ENCODE measurements around the gene NYNRIN.
A peak's percentile ranks its signal among the peaks of the same experiment; 100 is the strongest.
"Not testable (repeated sequence)": the region's sequence is repeated elsewhere in the genome, so short reads cannot be mapped to it uniquely, and the experiment has no call there.

NYNRIN gene

DNA sequence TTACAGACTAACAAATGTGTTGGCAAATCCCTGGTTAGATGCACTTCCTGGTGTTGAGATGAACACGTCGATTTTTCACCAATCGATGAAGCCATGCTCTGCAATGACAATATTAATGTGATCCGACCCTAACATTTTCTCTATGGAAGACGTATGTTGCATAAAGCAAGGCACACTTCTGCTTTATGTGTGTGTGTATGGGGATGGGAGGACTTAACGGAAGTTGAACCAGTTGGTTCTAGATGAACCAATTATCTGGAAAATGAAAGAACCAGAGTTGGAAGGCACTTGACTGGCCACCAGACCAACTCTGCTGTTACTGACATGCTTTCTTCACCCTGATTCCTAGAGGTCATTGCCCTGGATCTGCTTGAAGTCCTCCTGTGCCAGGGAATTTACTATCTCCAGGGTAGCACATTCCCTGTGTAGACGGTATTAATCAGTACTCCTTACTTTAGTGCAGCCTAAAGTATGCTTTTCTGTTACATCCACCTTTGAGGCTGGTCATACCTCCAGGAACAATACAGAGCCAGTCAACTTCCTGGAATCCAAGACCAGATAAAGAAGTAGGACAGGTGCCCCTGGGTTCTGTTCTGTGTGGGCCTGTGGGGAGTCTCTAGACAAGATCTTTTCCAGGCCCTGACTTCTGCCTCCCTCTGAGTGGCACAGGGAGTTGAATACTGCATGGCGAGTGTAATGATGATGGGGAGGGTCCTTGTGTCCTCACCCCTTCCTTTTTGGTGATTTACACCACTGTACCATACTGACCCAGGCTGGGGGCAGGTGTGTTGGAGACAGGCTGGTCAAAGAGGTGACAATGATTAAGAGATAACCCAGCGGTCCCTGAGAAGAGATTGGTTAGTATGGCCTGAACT is 39.7 kb downstream of the NYNRIN start:
- H3K27ac ChIP-seq (ENCODE audit: low read length): no peak overlapping the region
- H3K27me3 ChIP-seq (ENCODE audit: low read depth, low read length): no peaks in the 10 kb centered on the region
- no peak overlapping the region for H3K4me3 ChIP-seq (ENCODE audit: low read depth in 1 of 2, low read length in 2 of 2)
- H3K9me3 ChIP-seq (ENCODE audit: control insufficient read depth in 1 of 2, low read length in 2 of 2): no peaks in the 10 kb centered on the region
- H3K36me3 ChIP-seq (ENCODE audit: control insufficient read depth in 1 of 2, insufficient read depth in 2 of 2, low read length in 2 of 2): peaks cover 54 to 68% of the 10 kb centered on the region in 2 donors
- H3K4me1 ChIP-seq (ENCODE audit: control insufficient read depth in 1 of 2, insufficient read depth in 2 of 2, low read length in 2 of 2): peaks cover 8 to 48% of the 10 kb centered on the region in 2 donors

DNA sequence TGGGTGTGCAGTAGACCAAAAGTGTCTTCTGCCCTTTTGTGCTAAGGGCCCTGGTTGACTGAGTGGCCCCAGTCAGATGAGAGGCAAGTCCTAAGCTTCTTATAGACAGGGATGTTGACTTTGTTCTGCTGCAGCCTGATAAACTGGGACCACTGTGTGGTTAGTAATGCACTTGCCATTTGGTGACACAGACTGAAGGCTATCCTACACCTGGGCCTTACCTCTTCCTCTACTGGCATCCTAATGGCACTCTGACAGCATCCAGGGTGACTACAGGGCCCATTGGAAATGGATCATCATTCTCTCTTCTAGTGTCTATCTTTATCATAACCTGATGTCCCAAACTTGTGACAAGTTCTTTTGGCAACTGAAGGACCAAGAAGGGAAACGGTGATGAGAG is 40.5 kb downstream of the NYNRIN start:
- Histone ChIP-seq H3K4me3 (ENCODE audit: low read depth in 1 of 2, low read length in 2 of 2) (no peak overlapping the region), H3K27ac (ENCODE audit: low read length) (no peak overlapping the region), H3K9me3 (ENCODE audit: control insufficient read depth in 1 of 2, low read length in 2 of 2) (no peaks in the 10 kb centered on the region), H3K27me3 (ENCODE audit: low read depth, low read length) (no peaks in the 10 kb centered on the region), H3K36me3 (ENCODE audit: control insufficient read depth in 1 of 2, insufficient read depth in 2 of 2, low read length in 2 of 2) (peaks cover 49 to 61% of the 10 kb centered on the region in 2 donors), H3K4me1 (ENCODE audit: control insufficient read depth in 1 of 2, insufficient read depth in 2 of 2, low read length in 2 of 2) (peaks cover 8 to 50% of the 10 kb centered on the region in 2 donors)

GRCh38 chr14:24439830-24440605 is 41.2 kb downstream of the NYNRIN start:
- no peak overlapping the region for H3K27ac ChIP-seq (ENCODE audit: low read length)
- H3K9me3 ChIP-seq (ENCODE audit: control insufficient read depth in 1 of 2, low read length in 2 of 2): no peaks in the 10 kb centered on the region
- peaks cover 49 to 55% of the 10 kb centered on the region in 2 donors for H3K36me3 ChIP-seq (ENCODE audit: control insufficient read depth in 1 of 2, insufficient read depth in 2 of 2, low read length in 2 of 2)
- H3K4me1 ChIP-seq (ENCODE audit: control insufficient read depth in 1 of 2, insufficient read depth in 2 of 2, low read length in 2 of 2): peaks cover 8 to 50% of the 10 kb centered on the region in 2 donors
- H3K4me3 ChIP-seq (ENCODE audit: low read depth in 1 of 2, low read length in 2 of 2): no peak overlapping the region
- no peaks in the 10 kb centered on the region for H3K27me3 ChIP-seq (ENCODE audit: low read depth, low read length)

- H3K27ac ChIP-seq (ENCODE audit: low read length): peak overlapping the region; percentile 99
These were observed 42.0 kb downstream of the NYNRIN start for GRCh38 chr14:24440606-24441399.

DNA sequence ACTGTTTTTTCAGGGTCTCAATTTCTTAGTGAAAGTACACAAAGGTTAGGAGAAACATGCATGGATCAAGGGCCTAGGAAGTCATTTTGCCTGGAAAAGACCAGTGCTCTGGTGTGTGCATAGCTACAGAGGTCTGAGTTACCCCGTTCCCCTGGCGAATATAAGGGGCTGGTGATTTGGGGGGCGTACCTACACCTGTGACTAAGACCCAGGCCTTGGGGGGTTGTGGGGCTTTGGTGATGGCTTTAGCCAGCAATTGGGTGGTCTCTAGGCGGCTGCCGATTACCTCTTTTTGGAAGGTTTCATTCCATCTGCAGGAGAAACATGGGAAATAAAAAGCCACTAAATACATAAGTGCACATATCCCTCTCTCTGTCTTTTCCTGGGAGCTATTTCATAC is 42.7 kb downstream of the NYNRIN start:
- Histone ChIP-seq H3K4me1 (ENCODE audit: control insufficient read depth in 1 of 2, insufficient read depth in 2 of 2, low read length in 2 of 2) (peaks cover 8 to 43% of the 10 kb centered on the region in 2 donors), H3K27ac (ENCODE audit: low read length) (peak overlapping the region; percentile 99), H3K36me3 (ENCODE audit: control insufficient read depth in 1 of 2, insufficient read depth in 2 of 2, low read length in 2 of 2) (peaks cover 37 to 47% of the 10 kb centered on the region in 2 donors), H3K9me3 (ENCODE audit: control insufficient read depth in 1 of 2, low read length in 2 of 2) (no peaks in the 10 kb centered on the region), H3K4me3 (ENCODE audit: low read depth in 1 of 2, low read length in 2 of 2) (peak overlapping the region; percentile 71 to 88), H3K27me3 (ENCODE audit: low read depth, low read length) (no peaks in the 10 kb centered on the region)

More at GRCh38 chr14:24440606-24441399, 42.0 kb downstream of the NYNRIN start:
- peaks cover 44 to 54% of the 10 kb centered on the region in 2 donors for H3K36me3 ChIP-seq (ENCODE audit: control insufficient read depth in 1 of 2, insufficient read depth in 2 of 2, low read length in 2 of 2)
- H3K9me3 ChIP-seq (ENCODE audit: control insufficient read depth in 1 of 2, low read length in 2 of 2): no peaks in the 10 kb centered on the region
- H3K4me1 ChIP-seq (ENCODE audit: control insufficient read depth in 1 of 2, insufficient read depth in 2 of 2, low read length in 2 of 2): peaks cover 8 to 50% of the 10 kb centered on the region in 2 donors
- no peaks in the 10 kb centered on the region for H3K27me3 ChIP-seq (ENCODE audit: low read depth, low read length)
- no peak overlapping the region for H3K4me3 ChIP-seq (ENCODE audit: low read depth in 1 of 2, low read length in 2 of 2)

- H3K27me3 ChIP-seq (ENCODE audit: low read depth, low read length): no peaks in the 10 kb centered on the region
- H3K36me3 ChIP-seq (ENCODE audit: control insufficient read depth in 1 of 2, insufficient read depth in 2 of 2, low read length in 2 of 2): peaks cover 33 to 43% of the 10 kb centered on the region in 2 donors
- H3K27ac ChIP-seq (ENCODE audit: low read length): peak overlapping the region; percentile 99
- H3K4me3 ChIP-seq (ENCODE audit: low read depth in 1 of 2, low read length in 2 of 2): peak overlapping the region; percentile 71 to 88
- no peaks in the 10 kb centered on the region for H3K9me3 ChIP-seq (ENCODE audit: control insufficient read depth in 1 of 2, low read length in 2 of 2)
- H3K4me1 ChIP-seq (ENCODE audit: control insufficient read depth in 1 of 2, insufficient read depth in 2 of 2, low read length in 2 of 2): peaks cover 8 to 39% of the 10 kb centered on the region in 2 donors
These were observed 43.1 kb downstream of the NYNRIN start for GRCh38 chr14:24441904-24442239.

- Histone ChIP-seq H3K4me1 (ENCODE audit: control insufficient read depth in 1 of 2, insufficient read depth in 2 of 2, low read length in 2 of 2) (peaks cover 8 to 33% of the 10 kb centered on the region in 2 donors), H3K27me3 (ENCODE audit: low read depth, low read length) (no peaks in the 10 kb centered on the region), H3K4me3 (ENCODE audit: low read depth in 1 of 2, low read length in 2 of 2) (peak within 1 kb of the TSS; percentile 71 to 88), H3K27ac (ENCODE audit: low read length) (peak within 1 kb of the TSS; percentile 99), H3K36me3 (ENCODE audit: control insufficient read depth in 1 of 2, insufficient read depth in 2 of 2, low read length in 2 of 2) (peaks cover 32 to 38% of the 10 kb centered on the region in 2 donors), H3K9me3 (ENCODE audit: control insufficient read depth in 1 of 2, low read length in 2 of 2) (no peaks in the 10 kb centered on the region)
These were observed 43.6 kb downstream of the NYNRIN start, which contains the start of gene SDR39U1 for GRCh38 chr14:24442240-24443052. Gene SDR39U1, minus strand, starts transcription at chr14:24442776. Its CDS starts 7 bp downstream, at chr14:24442769.

GRCh38 chr14:24443053-24443665 is 44.4 kb downstream of the NYNRIN start:
- no peaks in the 10 kb centered on the region for H3K9me3 ChIP-seq (ENCODE audit: control insufficient read depth in 1 of 2, low read length in 2 of 2)
- peak overlapping the region; percentile 71 to 88 for H3K4me3 ChIP-seq (ENCODE audit: low read depth in 1 of 2, low read length in 2 of 2)
- peaks cover 8 to 26% of the 10 kb centered on the region in 2 donors for H3K4me1 ChIP-seq (ENCODE audit: control insufficient read depth in 1 of 2, insufficient read depth in 2 of 2, low read length in 2 of 2)
- H3K27ac ChIP-seq (ENCODE audit: low read length): peak overlapping the region; percentile 99
- H3K27me3 ChIP-seq (ENCODE audit: low read depth, low read length): no peaks in the 10 kb centered on the region
- H3K36me3 ChIP-seq (ENCODE audit: control insufficient read depth in 1 of 2, insufficient read depth in 2 of 2, low read length in 2 of 2): peaks cover 29 to 31% of the 10 kb centered on the region in 2 donors

GRCh38 chr14:24450828-24451227 is 52.0 kb downstream of the NYNRIN start:
- H3K9me3 ChIP-seq (ENCODE audit: control insufficient read depth in 1 of 2, low read length in 2 of 2); H3K27me3 ChIP-seq (ENCODE audit: low read depth, low read length); H3K4me3 ChIP-seq (ENCODE audit: low read depth in 1 of 2, low read length in 2 of 2); H3K36me3 ChIP-seq (ENCODE audit: control insufficient read depth in 1 of 2, insufficient read depth in 2 of 2, low read length in 2 of 2); H3K4me1 ChIP-seq (ENCODE audit: control insufficient read depth in 1 of 2, insufficient read depth in 2 of 2, low read length in 2 of 2); H3K27ac ChIP-seq (ENCODE audit: low read length): not testable (repeated sequence)

GRCh38 chr14:24456980-24457379 is 58.2 kb downstream of the NYNRIN start:
- H3K27me3 ChIP-seq (ENCODE audit: low read depth, low read length): no peaks in the 10 kb centered on the region
- H3K36me3 ChIP-seq (ENCODE audit: control insufficient read depth in 1 of 2, insufficient read depth in 2 of 2, low read length in 2 of 2): peaks cover 0 to 4% of the 10 kb centered on the region in 2 donors
- no peak overlapping the region for H3K4me3 ChIP-seq (ENCODE audit: low read depth in 1 of 2, low read length in 2 of 2)
- no peak overlapping the region for H3K27ac ChIP-seq (ENCODE audit: low read length)
- no peaks in the 10 kb centered on the region for H3K4me1 ChIP-seq (ENCODE audit: control insufficient read depth in 1 of 2, insufficient read depth in 2 of 2, low read length in 2 of 2)
- no peaks in the 10 kb centered on the region for H3K9me3 ChIP-seq (ENCODE audit: control insufficient read depth in 1 of 2, low read length in 2 of 2)
